HCT116 (cell line): ENCODE measurements around the gene RGS6. TPM values are rescaled to one million over a fixed set of nuclear protein-coding genes. Genes with fewer than 3 reads are reported as not detected.

Source experiments
- ATAC-seq: fragments of 200-7000 bp; cut with Tn5 transposase; 2 replicates; pipeline ENCODE4 v1.9.1; 2020; ENCODE audit warnings: mild to moderate bottlenecking, moderate library complexity
- BruUV-seq: library from RNA; stranded (reverse); fragments of 400-500 nt; replicated peaks from 2 replicates; lab custom pipeline; 2021; lab: Mats Ljungman, UMichigan
- CTCF ChIA-PET: fragments of 300-600 bp; sonication (Branson Sonifier 250); formaldehyde crosslinking; loops from one replicate; lab custom pipeline; 2021; ENCODE audit warnings: antibody characterized with exemption; lab: Charles Lee
- POLR2A ChIA-PET: fragments of 300-600, 350-600 bp; sonication (Branson Sonifier 250); formaldehyde crosslinking; loops from one replicate; lab custom pipeline; 2021; ENCODE audit warnings: antibody characterized with exemption; lab: Charles Lee
- RAD21 ChIA-PET, 2 experiments: fragments of 300-600 bp; sonication (Branson Sonifier 250); formaldehyde crosslinking; loops; one replicate each; lab custom pipeline; 2023; ENCODE audit warnings: low total read pairs in 2 of 2; ENCODE audit not compliant: uncharacterized antibody in 2 of 2, unreplicated experiment in 2 of 2, low non-redundant PET in 1 of 2; lab: Charles Lee
- DNase-seq: peaks from one replicate; pipeline ENCODE4 v3.0.0-alpha.2; 2010; ENCODE audit warnings: low read depth, low spot score
- H2AFZ ChIP-seq: fragments of 200-600 bp; shearing (Covaris generic), sonication (generic); 2 replicates; pipeline ENCODE4 v1.6.1; 2017; ENCODE audit warnings: low read depth, mixed run types, mixed read lengths, antibody characterized with exemption, low read length; ENCODE audit not compliant: poor library complexity, severe bottlenecking
- H3K27ac ChIP-seq: 2 replicates; pipeline ENCODE4 v1.5.1; 2012; ENCODE audit warnings: low read depth, low read length
- H3K27me3 ChIP-seq: fragments of 200-600 bp; sonication (generic); 2 replicates; pipeline ENCODE4 v1.6.1; 2016; ENCODE audit warnings: mixed run types, low read length, mixed read lengths; ENCODE audit not compliant: insufficient read depth
- H3K36me3 ChIP-seq, 2 experiments: fragments of 200-500 bp in 1 of 2; fragments of 200-600 bp in 1 of 2; sonication (Bioruptor generic) in 1 of 2; sonication (generic) in 1 of 2; 2 replicates each; pipeline versions ENCODE4 v1.5.1 to v1.6.1; 2014 to 2016; ENCODE audit warnings: low read length in 2 of 2, inconsistent platforms in 1 of 2, mixed read lengths in 1 of 2, mixed run types in 1 of 2; ENCODE audit not compliant: insufficient read depth in 2 of 2, control insufficient read depth in 1 of 2
- H3K4me1 ChIP-seq, 2 experiments: fragments of 200-600 bp in 1 of 2; sonication (generic) in 1 of 2; 2 replicates each; pipeline versions ENCODE4 v1.5.1 to v1.6.1; 2012 to 2017; ENCODE audit warnings: low read length in 2 of 2, inconsistent platforms in 1 of 2, mild to moderate bottlenecking in 1 of 2, mixed read lengths in 1 of 2, mixed run types in 1 of 2, moderate library complexity in 1 of 2; ENCODE audit not compliant: insufficient read depth in 2 of 2, control insufficient read depth in 1 of 2
- H3K4me2 ChIP-seq: fragments of 200-600 bp; sonication (generic); 2 replicates; pipeline ENCODE4 v1.6.1; 2017; ENCODE audit warnings: mixed run types, low read length, mixed read lengths
- H3K4me3 ChIP-seq, 2 experiments: fragments of 200-600 bp in 1 of 2; sonication (generic) in 1 of 2; replicated peaks in 1 of 2; 2 replicates each; pipeline ENCODE4 v1.5.1; 2011 to 2016; ENCODE audit warnings: low read length in 2 of 2, control low read depth in 1 of 2, low read depth in 1 of 2, mild to moderate bottlenecking in 1 of 2, mixed read lengths in 1 of 2, mixed run types in 1 of 2
- H3K79me2 ChIP-seq: fragments of 200-600 bp; sonication (generic); 2 replicates; pipeline ENCODE4 v1.6.1; 2017; ENCODE audit warnings: mild to moderate bottlenecking, mixed run types, low read length, moderate library complexity, mixed read lengths; ENCODE audit not compliant: insufficient read depth
- H3K9ac ChIP-seq: fragments of 200-600 bp; sonication (generic); 2 replicates; pipeline ENCODE4 v1.6.1; 2016; ENCODE audit warnings: low read length, mixed read lengths
- H3K9me2 ChIP-seq: fragments of 200-600 bp; sonication (generic), shearing (Covaris generic); 2 replicates; pipeline ENCODE4 v1.6.1; 2017; ENCODE audit warnings: mixed run types, mild to moderate bottlenecking, moderate library complexity; ENCODE audit not compliant: insufficient read depth
- H3K9me3 ChIP-seq, 2 experiments: fragments of 200-500 bp in 1 of 2; fragments of 200-600 bp in 1 of 2; sonication (Bioruptor generic) in 1 of 2; sonication (generic) in 1 of 2; 2 replicates each; pipeline ENCODE4 v1.6.1; 2014 to 2017; ENCODE audit warnings: low read length in 2 of 2, mixed read lengths in 2 of 2, inconsistent platforms in 1 of 2, low read depth in 1 of 2, mild to moderate bottlenecking in 1 of 2, mixed run types in 1 of 2, moderate library complexity in 1 of 2; ENCODE audit not compliant: control insufficient read depth in 1 of 2, insufficient read depth in 1 of 2
- H4K20me1 ChIP-seq: fragments of 200-600 bp; sonication (generic), shearing (Covaris generic); 2 replicates; pipeline ENCODE4 v1.6.1; 2017; ENCODE audit warnings: mixed run types, mild to moderate bottlenecking, moderate library complexity; ENCODE audit not compliant: insufficient read depth
- ATF3 ChIP-seq: IDR thresholded peaks from 2 replicates; pipeline ENCODE4 v1.6.1; 2012
- CEBPB ChIP-seq: IDR thresholded peaks from 2 replicates; pipeline ENCODE4 v1.6.1; 2012; ENCODE audit warnings: low read depth
- CTCF ChIP-seq, 3 experiments: fragments of 200-600 bp in 1 of 3; sonication (generic) in 1 of 3; IDR thresholded peaks in 2 of 3; conservative IDR thresholded peaks in 1 of 3; 2 replicates each; pipeline ENCODE4 v1.5.1; 2012 to 2017; ENCODE audit warnings: low read depth in 2 of 3, low read length in 2 of 3, antibody characterized with exemption in 1 of 3, borderline replicate concordance in 1 of 3, control low read depth in 1 of 3, mild to moderate bottlenecking in 1 of 3, mixed read lengths in 1 of 3, mixed run types in 1 of 3, moderate library complexity in 1 of 3; ENCODE audit not compliant: insufficient read depth in 1 of 3
- EGR1 ChIP-seq: IDR thresholded peaks from 2 replicates; pipeline ENCODE4 v1.6.1; 2012; ENCODE audit warnings: low read depth
- EZH2 ChIP-seq: fragments of 200-600 bp; sonication (generic); IDR thresholded peaks from 2 replicates; pipeline ENCODE4 v1.6.1; 2017; ENCODE audit warnings: antibody characterized with exemption, mixed run types
- EZH2phosphoT487 ChIP-seq: fragments of 200-600 bp; IDR thresholded peaks from 2 replicates; pipeline ENCODE4 v1.6.1; 2018; ENCODE audit warnings: antibody characterized with exemption, borderline replicate concordance
- FOSL1 ChIP-seq: IDR thresholded peaks from 2 replicates; pipeline ENCODE4 v1.6.1; 2012; ENCODE audit warnings: low read depth
- JUND ChIP-seq: IDR thresholded peaks from 2 replicates; pipeline ENCODE4 v1.6.1; 2012
- POLR2A ChIP-seq: IDR thresholded peaks from 2 replicates; pipeline ENCODE4 v1.7.0; 2011; ENCODE audit warnings: borderline replicate concordance; ENCODE audit not compliant: insufficient read depth, insufficient read length; ENCODE audit errors: extremely low read depth
- POLR2AphosphoS5 ChIP-seq: IDR thresholded peaks from 2 replicates; pipeline ENCODE4 v1.6.1; 2011; ENCODE audit warnings: mild to moderate bottlenecking, low read depth, low read length, moderate library complexity
- RAD21 ChIP-seq: IDR thresholded peaks from 2 replicates; pipeline ENCODE4 v1.6.1; 2012; ENCODE audit warnings: low read depth, mild to moderate bottlenecking
- SIN3A ChIP-seq: IDR thresholded peaks from 2 replicates; pipeline ENCODE4 v1.6.1; 2012; ENCODE audit warnings: low read depth
- SP1 ChIP-seq: IDR thresholded peaks from 2 replicates; pipeline ENCODE4 v1.6.1; 2012; ENCODE audit warnings: low read depth
- ZBTB33 ChIP-seq: IDR thresholded peaks from 2 replicates; pipeline ENCODE4 v1.6.1; 2011; ENCODE audit warnings: mild to moderate bottlenecking, low read length, moderate library complexity; ENCODE audit not compliant: insufficient replicate concordance; ENCODE audit errors: extremely low read depth
- ZFX ChIP-seq: fragments of 450-650 bp; IDR thresholded peaks from 2 replicates; pipeline ENCODE4 v1.6.1; 2017
- intact Hi-C: fragments of 100-400 bp; cut with micrococcal nuclease; formaldehyde crosslinking; loops from 2 replicates; pipeline ENCODE4 v1.10.0; 2022
- total RNA-seq: library from RNA; stranded (reverse); gene quantifications from one replicate; pipeline ENCODE4 v1.2.1, GENCODE V29; 2021; ENCODE audit not compliant: unreplicated experiment

The RGS6 gene
- total RNA-seq, 1 experiment from 2014 or later, result 4.7 TPM

- DNase-seq (no peak), ATAC-seq (no peak)
Observed at GRCh38 chr14:72305561-72305960, 373.3 kb downstream of the RGS6 start.

GRCh38 chr14:72308967-72309485, 376.8 kb downstream of the RGS6 start:
- H4K20me1 ChIP-seq, result no peaks in the 10 kb centered on the region
- H3K36me3 ChIP-seq, result no peaks in the 10 kb centered on the region
- no peak overlapping the region for H3K4me3 ChIP-seq
- RAD21 ChIA-PET, result no interaction called here
- no peak overlapping the region for H3K4me2 ChIP-seq
- H3K9ac ChIP-seq, result no peak overlapping the region
- ATAC-seq (no peak), DNase-seq (no peak)
- no peaks in the 10 kb centered on the region for H3K79me2 ChIP-seq
- no peaks in the 10 kb centered on the region for H3K9me2 ChIP-seq
- POLR2A ChIA-PET, result no interaction called here
- H3K27ac ChIP-seq, result no peak overlapping the region
- H3K27me3 ChIP-seq, result no peaks in the 10 kb centered on the region
- CTCF ChIA-PET, result no interaction called here
- no peak overlapping the region for H2AFZ ChIP-seq
- intact Hi-C loops, result no loop called here
- BruUV-seq, result no TSS peak
- no peaks in the 10 kb centered on the region for H3K4me1 ChIP-seq
- 0 out of 4 replicates have a peak, but pooled peaks cover 0 to 8% of the 10 kb centered on the region in 2 experiments for H3K9me3 ChIP-seq
- TF ChIP-seq POLR2AphosphoS5, result no peak
- no peak for TF ChIP-seq JUND
- TF ChIP-seq SP1, result no peak
- no peak for TF ChIP-seq RAD21
- TF ChIP-seq ZFX, result no peak
- no peak for TF ChIP-seq CEBPB
- no peak for TF ChIP-seq CTCF (IDR thresholded peaks at IDR 0.05 in 2 of 3, conservative IDR thresholded peaks at IDR 0.05 in 1 of 3; ENCODE audit: borderline replicate concordance in 1 of 3, insufficient read depth in 1 of 3, low read depth in 2 of 3, low read length in 2 of 3)
- TF ChIP-seq POLR2A, result no peak
- TF ChIP-seq SIN3A, result no peak
- TF ChIP-seq FOSL1, result no peak
- TF ChIP-seq ZBTB33, result no peak

More at GRCh38 chr14:72305561-72305960, 373.3 kb downstream of the RGS6 start:
- Histone ChIP-seq H4K20me1 (no peaks in the 10 kb centered on the region), H3K27ac (no peak overlapping the region), H3K9ac (no peak overlapping the region), H3K4me1 (no peaks in the 10 kb centered on the region; a peak in 1 of 4 replicates), H3K79me2 (no peaks in the 10 kb centered on the region), H3K27me3 (no peaks in the 10 kb centered on the region), H3K9me3 (0 out of 4 replicates have a peak, but pooled peaks cover 0 to 8% of the 10 kb centered on the region in 2 experiments), H3K4me2 (no peak overlapping the region), H3K9me2 (no peaks in the 10 kb centered on the region), H3K36me3 (no peaks in the 10 kb centered on the region), H3K4me3 (no peak overlapping the region), H2AFZ (no peak overlapping the region)
- ChIA-PET RAD21 (no interaction called here), CTCF (no interaction called here), POLR2A (no interaction called here)
- intact Hi-C loops, result no loop called here
- no TSS peak for BruUV-seq
- TF ChIP-seq EZH2phosphoT487 (no peak), ATF3 (no peak), RAD21 (no peak), SIN3A (no peak), JUND (no peak), EZH2 (no peak), EGR1 (no peak)
